PC-9 (cell line): ENCODE results near the gene CREBBP. TPM values are rescaled to one million over a fixed set of nuclear protein-coding genes. Genes with fewer than 3 reads are reported as not detected.

ENCODE experiments used
- BruUV-seq: library from RNA; stranded (reverse); fragments of 400-500 nt; replicated peaks from 2 replicates; lab custom pipeline; 2021; lab: Mats Ljungman, UMichigan
- CTCF ChIA-PET: fragments of 300-600 bp; sonication (Branson Sonifier 250); formaldehyde crosslinking; loops from one replicate; lab custom pipeline; 2022; ENCODE audit warnings: antibody characterized with exemption; lab: Charles Lee
- POLR2A ChIA-PET: fragments of 300-600 bp; sonication (Branson Sonifier 250); formaldehyde crosslinking; loops from one replicate; lab custom pipeline; 2022; ENCODE audit warnings: antibody characterized with exemption; ENCODE audit not compliant: unreplicated experiment; lab: Charles Lee
- DNase-seq, 2 experiments: peaks; one replicate each; pipeline versions ENCODE4 v3.0.0 to v3.0.0-alpha.2; 2015 to 2022; ENCODE audit warnings: mixed read lengths in 1 of 2
- H2AFZ ChIP-seq: fragments of 200-600 bp; sonication (generic); 2 replicates; pipeline ENCODE4 v1.8.1; 2017; ENCODE audit warnings: antibody characterized with exemption
- H3F3A ChIP-seq: fragments of 200-600 bp; sonication (generic); 2 replicates; pipeline ENCODE4 v1.8.1; 2017; ENCODE audit warnings: antibody characterized with exemption, mild to moderate bottlenecking, low read depth; ENCODE audit not compliant: insufficient read depth
- H3K27ac ChIP-seq: fragments of 200-600 bp; sonication (generic); 2 replicates; pipeline ENCODE4 v1.6.1; 2016; ENCODE audit warnings: mixed run types
- H3K27me3 ChIP-seq: fragments of 200-600 bp; sonication (generic); 2 replicates; pipeline ENCODE4 v1.6.1; 2016; ENCODE audit warnings: low read depth, mixed run types; ENCODE audit not compliant: insufficient read depth
- H3K36me3 ChIP-seq: fragments of 200-600 bp; sonication (generic); 2 replicates; pipeline ENCODE4 v1.6.1; 2016; ENCODE audit warnings: low read depth, mixed run types
- H3K4me1 ChIP-seq: fragments of 200-600 bp; sonication (generic); replicated peaks from 2 replicates; pipeline ENCODE4 v1.6.1; 2016; ENCODE audit warnings: mixed run types; ENCODE audit not compliant: insufficient read depth
- H3K4me2 ChIP-seq: fragments of 200-600 bp; sonication (generic); 2 replicates; pipeline ENCODE4 v1.6.1; 2017; ENCODE audit warnings: mixed run types
- H3K4me3 ChIP-seq: fragments of 200-600 bp; sonication (generic); 2 replicates; pipeline ENCODE4 v1.6.1; 2016; ENCODE audit warnings: mixed run types
- H3K79me2 ChIP-seq: fragments of 200-600 bp; sonication (generic); 2 replicates; pipeline ENCODE4 v1.6.1; 2017; ENCODE audit warnings: low read depth, mixed run types
- H3K9me2 ChIP-seq: fragments of 200-600 bp; sonication (generic); 2 replicates; pipeline ENCODE4 v1.8.1; 2017; ENCODE audit warnings: mild to moderate bottlenecking; ENCODE audit not compliant: insufficient read depth
- H3K9me3 ChIP-seq: fragments of 200-600 bp; sonication (generic); 2 replicates; pipeline ENCODE4 v1.8.1; 2016; ENCODE audit warnings: low read depth; ENCODE audit not compliant: insufficient read depth
- H4K20me1 ChIP-seq: fragments of 200-600 bp; sonication (generic); 2 replicates; pipeline ENCODE4 v1.8.1; 2017; ENCODE audit not compliant: insufficient read depth
- CTCF ChIP-seq: fragments of 200-600 bp; sonication (generic); conservative IDR thresholded peaks from 2 replicates; pipeline ENCODE4 v1.6.1; 2017; ENCODE audit warnings: mixed run types, antibody characterized with exemption, mild to moderate bottlenecking, moderate library complexity
- EZH2 ChIP-seq: fragments of 200-600 bp; sonication (generic); IDR thresholded peaks from 2 replicates; pipeline ENCODE4 v1.8.0; 2017; ENCODE audit warnings: antibody characterized with exemption, low read depth
- intact Hi-C: fragments of 100-400 bp; cut with micrococcal nuclease; formaldehyde crosslinking; loops from one replicate; pipeline ENCODE4 v1.10.0; 2022; ENCODE audit not compliant: unreplicated experiment
- total RNA-seq: library from RNA; stranded (reverse); gene quantifications from 2 replicates; pipeline ENCODE4 v1.2.3, GENCODE V29; 2021

Gene CREBBP
- total RNA-seq, 1 experiment from 2014 or later = 74.9 TPM

GRCh38 chr16:3799354-3799753 is 81.2 kb downstream of the CREBBP start:
- no peak overlapping the region for H3K4me3 ChIP-seq
- H3K4me2 ChIP-seq = no peak overlapping the region
- H4K20me1 ChIP-seq = peaks cover 78% of the 10 kb centered on the region
- H3K9me3 ChIP-seq = no peaks in the 10 kb centered on the region
- H3K36me3 ChIP-seq = no peaks in the 10 kb centered on the region
- no peaks in the 10 kb centered on the region for H3K9me2 ChIP-seq
- no TSS peak for BruUV-seq
- ChIA-PET POLR2A (no interaction called here), CTCF (no interaction called here)
- DNase-seq = no peak
- H3K4me1 ChIP-seq = no peaks in the 10 kb centered on the region
- no peak overlapping the region for H3K27ac ChIP-seq
- TF ChIP-seq CTCF = no peak
- TF ChIP-seq EZH2 = no peak
- peaks cover 95% of the 10 kb centered on the region for H3K79me2 ChIP-seq
- no peaks in the 10 kb centered on the region for H3K27me3 ChIP-seq
- no peak overlapping the region for H2AFZ ChIP-seq
- intact Hi-C loops = no loop called here
- H3F3A ChIP-seq = peaks cover 20% of the 10 kb centered on the region; the same call in 1 of the 2 replicates

GRCh38 chr16:3798838-3799237 is 81.7 kb downstream of the CREBBP start:
- Histone ChIP-seq H2AFZ (no peak overlapping the region), H3K79me2 (peaks cover 93% of the 10 kb centered on the region)
- CTCF ChIA-PET = no interaction called here

GRCh38 chr16:3797904-3798811 is 82.4 kb downstream of the CREBBP start:
- H3K36me3 ChIP-seq = no peaks in the 10 kb centered on the region
- H3K27me3 ChIP-seq = no peaks in the 10 kb centered on the region
- CTCF ChIA-PET = no interaction called here
- H2AFZ ChIP-seq = no peak overlapping the region
- H3K27ac ChIP-seq = no peak overlapping the region
- POLR2A ChIA-PET = no interaction called here
- no peak overlapping the region for H3K4me3 ChIP-seq
- no peak overlapping the region for H3K4me2 ChIP-seq
- no peaks in the 10 kb centered on the region for H3K9me3 ChIP-seq
- TF ChIP-seq EZH2 = no peak
- no peak for TF ChIP-seq CTCF
- no peak for DNase-seq
- H3K4me1 ChIP-seq = no peaks in the 10 kb centered on the region
- peaks cover 20% of the 10 kb centered on the region; the same call in 1 of the 2 replicates for H3F3A ChIP-seq
- intact Hi-C loops = no loop called here
- H3K9me2 ChIP-seq = no peaks in the 10 kb centered on the region
- no TSS peak for BruUV-seq
- peaks cover 87% of the 10 kb centered on the region for H4K20me1 ChIP-seq
- H3K79me2 ChIP-seq = peaks cover 89% of the 10 kb centered on the region

More at GRCh38 chr16:3798838-3799237, 81.7 kb downstream of the CREBBP start:
- no TSS peak for BruUV-seq
- Histone ChIP-seq H3K4me3 (no peak overlapping the region), H3K9me3 (no peaks in the 10 kb centered on the region), H3K27me3 (no peaks in the 10 kb centered on the region), H3K36me3 (no peaks in the 10 kb centered on the region), H4K20me1 (peaks cover 80% of the 10 kb centered on the region), H3K4me1 (no peaks in the 10 kb centered on the region), H3K27ac (no peak overlapping the region), H3K9me2 (no peaks in the 10 kb centered on the region), H3K4me2 (no peak overlapping the region), H3F3A (peaks cover 20% of the 10 kb centered on the region; the same call in 1 of the 2 replicates)
- intact Hi-C loops = no loop called here
- POLR2A ChIA-PET = no interaction called here
- TF ChIP-seq CTCF (no peak), EZH2 (no peak)
- no peak for DNase-seq
